Renal cortex interstitium (tissue), 11 donors: ENCODE data around the gene ZFP3. TPM values are rescaled to one million over a fixed set of nuclear protein-coding genes. Genes with fewer than 3 reads are reported as not detected.
"Not testable (repeated sequence)": the region's sequence is repeated elsewhere in the genome, so short reads cannot be mapped to it uniquely, and the experiment has no call there.

Experiments used
- DNase-seq, 11 donors: peaks; one replicate each; pipeline ENCODE4 v3.0.0-alpha.2; 2013; ENCODE audit warnings: low read depth in 9 of 11, low spot score in 4 of 11; ENCODE audit errors: extremely low read depth in 1 of 11
- polyA plus RNA-seq, 3 donors: library from polyadenylated mRNA; unstranded; fragments of 120-200 nt; gene quantifications; one replicate each; pipeline ENCODE4 v1.2.1, GENCODE V29; 2013; ENCODE audit not compliant: insufficient read length in 3 of 3

Gene ZFP3
- polyA plus RNA-seq, 3 donors = 13.9 to 16.7 (median 14.9) TPM

- DNase-seq = not testable (repeated sequence)
Observed at GRCh38 chr17:5132503-5133225, 54.4 kb downstream of the ZFP3 start.

DNA sequence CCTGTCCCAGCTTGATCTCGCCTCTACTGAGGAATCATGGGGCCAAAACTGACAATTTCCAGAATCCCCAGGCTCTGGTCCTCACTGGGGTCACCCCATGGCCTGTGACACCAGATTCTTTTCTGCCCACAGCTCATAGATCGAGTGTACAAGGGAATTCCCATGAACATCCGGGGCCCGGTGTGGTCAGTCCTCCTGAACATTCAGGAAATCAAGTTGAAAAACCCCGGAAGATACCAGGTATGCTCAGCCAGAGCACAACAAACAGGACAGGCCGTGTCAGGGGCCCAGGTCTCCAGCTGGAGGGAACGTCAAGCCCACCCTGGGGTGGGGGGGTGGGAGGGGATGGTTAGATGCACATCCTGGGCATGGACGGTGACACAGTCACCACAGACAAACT is 55.0 kb downstream of the ZFP3 start:
- no peak for DNase-seq

DNA sequence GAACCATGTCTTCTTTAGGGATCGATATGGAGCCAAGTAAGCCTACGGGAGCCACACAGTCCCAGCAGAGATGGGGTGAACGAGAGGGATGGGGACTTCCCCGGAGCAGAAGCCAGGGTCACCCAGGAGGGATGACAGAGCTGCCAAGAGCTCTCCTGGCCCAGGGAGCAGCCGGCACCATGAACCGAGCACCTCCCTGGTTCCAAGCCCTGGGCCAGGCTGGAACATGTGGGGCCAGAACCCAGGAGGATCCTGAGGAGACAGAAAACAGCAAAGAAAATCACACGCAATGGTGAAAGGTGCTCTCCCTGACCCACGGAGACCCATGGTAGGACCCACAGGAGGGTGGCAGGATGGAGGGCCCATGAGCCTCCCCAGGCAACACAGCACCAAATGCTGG is 55.7 kb downstream of the ZFP3 start:
- not testable (repeated sequence) for DNase-seq

DNA sequence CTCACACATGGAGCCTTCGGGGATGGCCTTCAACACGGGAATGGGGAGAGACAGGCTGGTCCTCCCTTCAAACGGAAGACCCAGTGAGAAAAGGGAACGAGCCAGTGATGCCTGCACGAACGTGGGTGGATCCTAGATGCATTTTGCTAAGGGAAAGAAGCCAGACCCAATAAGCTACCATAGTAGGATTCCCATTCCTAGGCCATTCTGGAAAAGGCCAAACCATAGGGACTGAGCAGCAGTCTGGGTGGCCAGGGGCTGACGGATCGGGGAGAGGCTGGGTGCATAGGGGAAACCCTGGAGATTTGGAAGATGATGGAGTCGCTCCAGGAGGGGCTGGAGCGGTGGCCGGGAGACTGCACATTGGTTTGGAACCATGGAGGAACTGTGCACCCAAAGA is 56.3 kb downstream of the ZFP3 start:
- DNase-seq = not testable (repeated sequence)

DNA sequence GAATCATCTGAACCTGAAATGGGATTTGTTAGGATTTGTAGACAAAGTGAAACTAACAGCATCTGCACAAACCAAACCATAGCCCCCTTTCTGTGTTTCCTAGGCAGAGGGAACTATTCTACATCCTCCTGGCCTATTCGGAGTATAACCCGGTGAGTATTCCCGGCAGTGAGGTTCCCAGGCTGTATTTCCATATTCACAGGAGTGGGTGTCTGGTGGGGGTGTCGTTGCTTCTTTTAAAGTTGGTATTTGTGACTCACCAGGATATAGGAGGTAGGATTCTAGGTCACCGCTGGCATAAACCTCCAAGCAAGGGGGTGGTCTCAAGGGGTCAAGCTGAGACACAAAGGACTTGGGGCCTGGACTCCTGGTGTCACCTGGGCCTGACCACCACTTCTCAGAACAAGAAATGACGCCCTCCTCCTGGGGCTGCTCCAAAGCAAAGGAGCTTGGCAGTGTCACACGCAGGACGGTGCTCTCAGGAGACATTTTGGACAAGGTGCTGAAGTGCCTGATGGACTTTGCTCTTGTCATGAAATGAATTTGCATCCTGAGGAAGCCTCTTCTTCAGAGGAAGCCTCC is 57.0 kb downstream of the ZFP3 start:
- not testable (repeated sequence) for DNase-seq

DNA sequence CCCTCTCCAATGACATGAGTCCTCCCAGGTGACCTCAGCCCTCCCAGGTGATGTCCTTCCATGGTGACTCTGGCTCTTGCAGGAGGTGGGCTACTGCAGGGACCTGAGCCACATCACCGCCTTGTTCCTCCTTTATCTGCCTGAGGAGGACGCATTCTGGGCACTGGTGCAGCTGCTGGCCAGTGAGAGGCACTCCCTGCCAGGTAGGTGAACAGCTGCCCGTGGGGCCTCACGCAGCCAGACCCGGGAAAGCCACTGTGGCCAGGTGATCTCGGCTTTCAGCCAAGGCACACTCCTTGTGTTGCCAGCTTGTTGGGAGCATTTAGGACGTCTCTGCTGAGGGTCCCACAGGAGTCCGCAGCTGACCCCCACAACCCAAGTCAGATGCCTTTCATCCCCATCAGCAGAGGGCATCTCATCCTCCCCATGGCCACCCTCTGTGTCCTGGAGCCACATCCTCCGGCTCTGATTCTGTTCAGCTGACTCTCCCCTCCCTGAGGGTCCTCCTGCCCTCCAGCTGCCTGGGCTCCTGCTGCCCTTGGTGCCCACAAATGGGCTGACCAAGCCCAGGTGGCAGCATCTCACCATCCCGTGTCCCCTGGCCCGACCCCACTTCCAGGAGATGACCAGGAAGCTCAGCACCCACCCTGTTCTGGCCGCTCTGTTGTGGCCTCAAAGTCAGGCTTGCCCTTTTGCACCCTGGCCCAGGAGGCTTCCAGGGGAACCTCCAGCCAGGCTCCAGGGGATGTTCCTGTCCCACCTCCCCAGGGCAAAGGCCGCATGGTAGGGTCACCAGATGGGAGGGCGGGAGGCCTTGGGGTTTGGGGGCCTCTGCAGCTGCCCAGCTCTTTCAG is 57.7 kb downstream of the ZFP3 start:
- no peak for DNase-seq

- not testable (repeated sequence) for DNase-seq
Observed at GRCh38 chr17:5136580-5137412, 58.5 kb downstream of the ZFP3 start.

GRCh38 chr17:5137511-5138197 is 59.4 kb downstream of the ZFP3 start:
- DNase-seq = not testable (repeated sequence)

- not testable (repeated sequence) for DNase-seq
Observed at GRCh38 chr17:5138198-5138544, 59.9 kb downstream of the ZFP3 start.

DNA sequence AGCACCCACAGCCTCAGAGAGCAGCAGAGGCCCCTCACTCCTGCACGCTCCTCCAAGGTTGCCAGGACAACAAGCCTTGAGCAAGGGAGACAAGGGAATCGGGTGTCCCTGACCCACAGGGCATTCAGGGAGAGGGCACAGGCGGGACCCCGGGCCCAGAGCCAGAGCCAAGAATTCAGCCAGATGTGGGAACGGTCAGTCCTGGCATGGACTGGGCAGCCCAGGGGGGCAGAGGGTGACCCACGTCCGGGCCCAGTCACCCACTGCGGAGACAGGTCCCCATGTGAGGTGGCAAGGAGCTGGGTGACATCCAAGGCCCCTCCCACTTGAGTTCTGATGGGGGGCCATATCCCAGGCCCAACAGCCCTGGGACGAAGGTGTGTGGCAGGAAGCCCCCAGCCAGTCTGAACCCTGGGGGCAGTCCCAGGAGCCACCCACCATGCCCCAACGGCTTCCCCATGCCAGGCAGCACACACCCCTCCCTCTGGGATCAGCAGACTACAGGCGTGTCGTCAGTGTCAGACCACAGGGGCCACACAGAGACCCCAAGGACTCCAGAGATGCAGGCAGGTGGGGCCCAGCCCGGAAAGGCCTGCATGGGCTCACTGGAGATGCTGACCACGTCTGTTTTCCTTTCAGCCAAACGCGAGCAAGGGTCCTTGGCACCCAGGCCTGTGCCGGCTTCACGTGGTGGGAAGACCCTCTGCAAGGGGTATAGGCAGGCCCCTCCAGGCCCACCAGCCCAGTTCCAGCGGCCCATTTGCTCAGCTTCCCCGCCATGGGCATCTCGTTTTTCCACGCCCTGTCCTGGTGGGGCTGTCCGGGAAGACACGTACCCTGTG is 60.6 kb downstream of the ZFP3 start:
- no peak for DNase-seq

DNA sequence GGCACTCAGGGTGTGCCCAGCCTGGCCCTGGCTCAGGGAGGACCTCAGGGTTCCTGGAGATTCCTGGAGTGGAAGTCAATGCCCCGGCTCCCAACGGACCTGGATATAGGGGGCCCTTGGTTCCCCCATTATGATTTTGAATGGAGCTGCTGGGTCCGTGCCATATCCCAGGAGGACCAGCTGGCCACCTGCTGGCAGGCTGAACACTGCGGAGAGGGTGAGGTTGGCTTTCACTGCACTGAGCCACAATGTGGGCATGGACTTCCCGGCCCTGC is 61.1 kb downstream of the ZFP3 start:
- no peak for DNase-seq

- not testable (repeated sequence) for DNase-seq
Observed at GRCh38 chr17:5142877-5143276, 64.6 kb downstream of the ZFP3 start.

Other genes with a start within 250 kb of the ZFP3 start
- 10 to 100 TPM; 59.4 to 70.7 (median 66.3) TPM for gene MINK1, start 245.1 kb upstream of the ZFP3 start, polyA plus RNA-seq
- 1 to 10 TPM; 1.5 to 3.0 (median 1.8) TPM for gene C17orf107, start 178.9 kb upstream of the ZFP3 start, polyA plus RNA-seq
- 1 to 10 TPM; 1.4 to 2.8 (median 1.8) TPM for gene CHRNE, start 175.4 kb upstream of the ZFP3 start, polyA plus RNA-seq
- 1 to 10 TPM; 1.9 to 2.2 (median 2.0) TPM for gene GP1BA, start 146.2 kb upstream of the ZFP3 start, polyA plus RNA-seq
- 10 to 100 TPM; 62.9 to 81.6 (median 76.1) TPM for gene SLC25A11, start 138.4 kb upstream of the ZFP3 start, polyA plus RNA-seq
- gene RNF167, start 138.2 kb upstream of the ZFP3 start, polyA plus RNA-seq = 100 to 1,000 TPM; 125 to 146 (median 134) TPM
- 100 to 1,000 TPM; 350 to 480 (median 397) TPM for gene PFN1, start 129.9 kb upstream of the ZFP3 start, polyA plus RNA-seq
- 10 to 100 TPM; 20.3 to 36.4 (median 29.5) TPM for gene ENO3, start 127.3 kb upstream of the ZFP3 start, polyA plus RNA-seq
- 100 to 1,000 TPM in 1 of 3 donors, 10 to 100 TPM in 2; 86.7 to 105 (median 92.6) TPM for gene SPAG7, start 110.7 kb upstream of the ZFP3 start, polyA plus RNA-seq
- 10 to 100 TPM; 23.9 to 35.5 (median 24.3) TPM for gene CAMTA2, start 90.8 kb upstream of the ZFP3 start, polyA plus RNA-seq
- gene INCA1, start 80.9 kb upstream of the ZFP3 start, polyA plus RNA-seq = 1 to 10 TPM; 7.2 to 8.0 (median 7.2) TPM
- gene KIF1C, start 80.5 kb upstream of the ZFP3 start, polyA plus RNA-seq = 10 to 100 TPM; 76.8 to 97.2 (median 87.3) TPM
- gene SLC52A1, start 43.0 kb upstream of the ZFP3 start, polyA plus RNA-seq = under 1 TPM; 0.16 to 0.47 (median 0.16) TPM
- gene ZNF232, start 33.4 kb downstream of the ZFP3 start, polyA plus RNA-seq = 10 to 100 TPM; 22.6 to 50.4 (median 23.8) TPM
- gene USP6, start 37.6 kb downstream of the ZFP3 start, polyA plus RNA-seq = 10 to 100 TPM in 1 of 3 donors, 1 to 10 TPM in 2; 2.9 to 10.4 (median 7.7) TPM
- 10 to 100 TPM; 21.2 to 27.9 (median 22.7) TPM for gene ZNF594, start 113.4 kb downstream of the ZFP3 start, polyA plus RNA-seq
- gene SCIMP, start 156.4 kb downstream of the ZFP3 start, polyA plus RNA-seq = 1 to 10 TPM; 1.1 to 2.8 (median 1.3) TPM
- 10 to 100 TPM; 58.2 to 60.6 (median 59.9) TPM for gene RABEP1, start 203.8 kb downstream of the ZFP3 start, polyA plus RNA-seq